ENCODE results near the gene IGFALS.

- TF ChIP-seq ARNTL (CRISPR knock-in tag; IDR thresholded peaks at IDR 0.05; ENCODE audit: borderline replicate concordance, low read depth) (no peak), BACH2 (CRISPR knock-in tag; IDR thresholded peaks at IDR 0.05; ENCODE audit: borderline replicate concordance) (no peak), ZNF70 (CRISPR knock-in tag; IDR thresholded peaks at IDR 0.05) (peak; percentile 66; the same call in 1 of the 2 replicates), TOX (CRISPR knock-in tag; IDR thresholded peaks at IDR 0.05; ENCODE audit: borderline replicate concordance) (no peak), RARB (CRISPR knock-in tag; IDR thresholded peaks at IDR 0.05) (no peak), PATZ1 (CRISPR knock-in tag; IDR thresholded peaks at IDR 0.05; ENCODE audit: borderline replicate concordance) (no peak)
Measured at GRCh38 chr16:1773703-1774447, 19.6 kb downstream of the IGFALS start.
